Stomach (tissue), 4 donors: ENCODE measurements around the gene SLC10A3.

Experiments
- POLR2A ChIP-seq, 4 donors: fragments of 450-650 bp; IDR thresholded peaks; one replicate each; pipeline ENCODE4 v1.6.1; 2016; ENCODE audit warnings: antibody characterized with exemption in 4 of 4, control low read depth in 2 of 4, mild to moderate bottlenecking in 1 of 4, moderate library complexity in 1 of 4
- POLR2AphosphoS5 ChIP-seq, 3 donors: sonication (generic); formaldehyde crosslinking; IDR thresholded peaks; one replicate each; pipeline ENCODE4 v1.6.1; 2016; ENCODE audit warnings: antibody characterized with exemption in 3 of 3
- TF ChIP-seq, protein P1 (sequence below), 7 experiments: fragments of 450-650 bp in 4 of 7; fragments of 200-600 bp in 3 of 7; sonication (generic) in 3 of 7; IDR thresholded peaks; one replicate each; pipeline ENCODE4 v1.5.1; 2016 to 2019; ENCODE audit warnings: antibody characterized with exemption in 7 of 7, control low read depth in 2 of 7, mild to moderate bottlenecking in 1 of 7

DNA sequence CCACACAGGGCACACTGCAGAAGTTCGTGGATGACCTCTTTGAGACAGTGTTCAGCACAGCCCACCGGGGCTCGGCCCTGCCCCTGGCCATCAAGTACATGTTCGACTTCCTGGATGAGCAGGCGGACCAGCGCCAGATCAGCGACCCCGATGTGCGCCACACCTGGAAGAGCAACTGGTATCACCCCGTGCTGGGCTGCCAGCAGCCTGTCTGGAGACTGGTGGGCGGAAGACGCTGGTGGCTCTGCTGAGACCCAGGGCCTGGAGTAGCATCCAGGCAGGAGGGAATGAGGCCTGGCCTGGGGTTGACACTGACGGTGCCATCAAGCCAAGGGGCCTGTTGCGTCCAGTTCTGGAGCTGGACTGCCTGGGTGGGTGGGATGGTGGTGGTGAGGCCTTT is 20.0 kb downstream of the SLC10A3 start:
- no peak for TF ChIP-seq POLR2A (IDR thresholded peaks at IDR 0.05)
- TF ChIP-seq, protein P1, sequence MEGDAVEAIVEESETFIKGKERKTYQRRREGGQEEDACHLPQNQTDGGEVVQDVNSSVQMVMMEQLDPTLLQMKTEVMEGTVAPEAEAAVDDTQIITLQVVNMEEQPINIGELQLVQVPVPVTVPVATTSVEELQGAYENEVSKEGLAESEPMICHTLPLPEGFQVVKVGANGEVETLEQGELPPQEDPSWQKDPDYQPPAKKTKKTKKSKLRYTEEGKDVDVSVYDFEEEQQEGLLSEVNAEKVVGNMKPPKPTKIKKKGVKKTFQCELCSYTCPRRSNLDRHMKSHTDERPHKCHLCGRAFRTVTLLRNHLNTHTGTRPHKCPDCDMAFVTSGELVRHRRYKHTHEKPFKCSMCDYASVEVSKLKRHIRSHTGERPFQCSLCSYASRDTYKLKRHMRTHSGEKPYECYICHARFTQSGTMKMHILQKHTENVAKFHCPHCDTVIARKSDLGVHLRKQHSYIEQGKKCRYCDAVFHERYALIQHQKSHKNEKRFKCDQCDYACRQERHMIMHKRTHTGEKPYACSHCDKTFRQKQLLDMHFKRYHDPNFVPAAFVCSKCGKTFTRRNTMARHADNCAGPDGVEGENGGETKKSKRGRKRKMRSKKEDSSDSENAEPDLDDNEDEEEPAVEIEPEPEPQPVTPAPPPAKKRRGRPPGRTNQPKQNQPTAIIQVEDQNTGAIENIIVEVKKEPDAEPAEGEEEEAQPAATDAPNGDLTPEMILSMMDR (IDR thresholded peaks at IDR 0.05), result no peak
- TF ChIP-seq POLR2AphosphoS5 (IDR thresholded peaks at IDR 0.05), result no peak
